ENCODE measurements around the gene AKAP6. TPM values are rescaled to one million over a fixed set of nuclear protein-coding genes. Genes with fewer than 3 reads are reported as not detected.

Gene AKAP6
- total and polyA plus RNA-seq, 10 of the 15 experiments (the other 5 are each of a cell fraction or from before 2014, with no cell fraction given), result 0.35 to 5.9 (median 2.2) TPM

- TF ChIP-seq PBX3 (IDR thresholded peaks at IDR 0.05; ENCODE audit: insufficient replicate concordance, low read depth, low read length) (no peak), RBBP5 (conservative IDR thresholded peaks at IDR 0.05) (no peak), MAX (IDR thresholded peaks at IDR 0.05; ENCODE audit: low read depth, low read length) (no peak), SMAD5 (IDR thresholded peaks at IDR 0.05; ENCODE audit: low read depth) (no peak), ZBTB33 (IDR thresholded peaks at IDR 0.05) (no peak), CREM (IDR thresholded peaks at IDR 0.05; ENCODE audit: low read depth) (no peak), REST (IDR thresholded peaks at IDR 0.05; ENCODE audit: low read depth, low read length) (no peak), NKRF (conservative IDR thresholded peaks at IDR 0.05) (no peak)
Observed at GRCh38 chr14:32764131-32764530, 435.0 kb downstream of the AKAP6 start (continued).
